DND-41 (cell line): Measurements from ENCODE around the gene CGA.

ENCODE experiments used
- CTCF ChIP-seq: IDR thresholded peaks from 2 replicates; pipeline ENCODE4 v1.5.1; 2012; ENCODE audit warnings: borderline replicate concordance, low read length, moderate library complexity, mild to moderate bottlenecking; ENCODE audit not compliant: poor library complexity, severe bottlenecking; ENCODE audit errors: extremely low read depth
- EZH2 ChIP-seq: IDR thresholded peaks from 3 replicates; pipeline ENCODE4 v1.6.1; 2012; ENCODE audit warnings: borderline replicate concordance, low read depth, mild to moderate bottlenecking, moderate library complexity, low read length, inconsistent platforms; ENCODE audit not compliant: severe bottlenecking

GRCh38 chr6:87078983-87079616, 15.8 kb downstream of the CGA start:
- peak; percentile 85 for TF ChIP-seq CTCF
- TF ChIP-seq EZH2, result no peak
